ENCODE data around the gene ABL2. TPM values are rescaled to one million over a fixed set of nuclear protein-coding genes. Genes with fewer than 3 reads are reported as not detected.
A peak's percentile ranks its signal among the peaks of the same experiment; 100 is the strongest.

ABL2 gene
- polyA plus RNA-seq, 2 of the 4 experiments (the other 2 are of a cell fraction): 12.4 TPM

DNA sequence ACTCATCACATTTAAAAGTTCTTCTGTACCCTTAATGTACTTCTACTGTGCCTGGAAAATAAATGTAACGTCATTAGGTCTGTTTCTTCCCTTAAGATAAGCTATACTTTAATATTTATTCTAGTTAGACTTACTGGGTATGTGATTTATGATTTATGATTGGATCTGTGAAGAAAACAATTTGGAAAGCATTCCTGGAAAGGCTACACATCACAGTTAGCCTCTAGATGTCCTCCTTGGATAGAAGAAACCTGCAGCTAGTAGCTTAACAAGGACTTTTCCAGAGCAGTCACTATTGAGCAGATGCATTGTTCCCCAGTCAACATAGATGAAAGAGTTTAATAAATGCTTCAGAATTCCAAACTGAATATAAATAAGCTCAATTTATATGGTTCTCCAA, 22.2 kb upstream of the ABL2 start:
- ChIA-PET CTCF (interaction anchor here (0.5 to 3.5 kb wide), 30 partner anchors 9 to 719 kb away, joined by 3 to 44 read pairs (median 4); partner anchors contain the start of genes AXDND1 and SOAT1), POLR2A (no interaction called here)
- FAIRE-seq (no peak), ATAC-seq (peak; percentile 90 to 93), DNase-seq (ENCODE audit: low read depth in 1 of 2, low spot score in 1 of 2) (peak in 1 of 2 experiments; percentile 59)
- 0% methylated on average over 1 of the region's 1 CpG for WGBS (ENCODE audit: missing lambda C conversion rate)
- Histone ChIP-seq H3K4me2 (no peak overlapping the region), H3K4me3 (no peak overlapping the region), H3K4me1 (no peaks in the 10 kb centered on the region), H3K9me3 (no peaks in the 10 kb centered on the region), H3K27ac (no peak overlapping the region)
- TF ChIP-seq RAD21 (conservative IDR thresholded peaks at IDR 0.05 in 1 of 2, IDR thresholded peaks at IDR 0.05 in 1 of 2) (peak; percentile 82), CBX2 (IDR thresholded peaks at IDR 0.05; ENCODE audit: borderline replicate concordance, low read depth) (no peak), ZSCAN20 (CRISPR knock-in tag; IDR thresholded peaks at IDR 0.05) (no peak), SMC3 (IDR thresholded peaks at IDR 0.05) (peak; percentile 76), ESRRA (IDR thresholded peaks at IDR 0.05; ENCODE audit: borderline replicate concordance, low read length) (no peak), EHMT2 (IDR thresholded peaks at IDR 0.05; ENCODE audit: low read depth) (no peak), CHD4 (IDR thresholded peaks at IDR 0.05; ENCODE audit: borderline replicate concordance) (no peak), RNF2 (IDR thresholded peaks at IDR 0.05; ENCODE audit: borderline replicate concordance, low read depth) (no peak), FOSB (CRISPR knock-in tag; IDR thresholded peaks at IDR 0.05) (no peak), RFX5 (IDR thresholded peaks at IDR 0.05) (no peak), BCL3 (IDR thresholded peaks at IDR 0.05) (no peak), RCOR1 (IDR thresholded peaks at IDR 0.05; ENCODE audit: low read depth, low read length) (no peak), HMGXB4 (CRISPR knock-in tag; IDR thresholded peaks at IDR 0.05; ENCODE audit: borderline replicate concordance) (no peak), EP300 (IDR thresholded peaks at IDR 0.05) (no peak), ZFP36 (IDR thresholded peaks at IDR 0.05; ENCODE audit: borderline replicate concordance, partially characterized antibody) (no peak)
- TF ChIP-seq, protein P1, sequence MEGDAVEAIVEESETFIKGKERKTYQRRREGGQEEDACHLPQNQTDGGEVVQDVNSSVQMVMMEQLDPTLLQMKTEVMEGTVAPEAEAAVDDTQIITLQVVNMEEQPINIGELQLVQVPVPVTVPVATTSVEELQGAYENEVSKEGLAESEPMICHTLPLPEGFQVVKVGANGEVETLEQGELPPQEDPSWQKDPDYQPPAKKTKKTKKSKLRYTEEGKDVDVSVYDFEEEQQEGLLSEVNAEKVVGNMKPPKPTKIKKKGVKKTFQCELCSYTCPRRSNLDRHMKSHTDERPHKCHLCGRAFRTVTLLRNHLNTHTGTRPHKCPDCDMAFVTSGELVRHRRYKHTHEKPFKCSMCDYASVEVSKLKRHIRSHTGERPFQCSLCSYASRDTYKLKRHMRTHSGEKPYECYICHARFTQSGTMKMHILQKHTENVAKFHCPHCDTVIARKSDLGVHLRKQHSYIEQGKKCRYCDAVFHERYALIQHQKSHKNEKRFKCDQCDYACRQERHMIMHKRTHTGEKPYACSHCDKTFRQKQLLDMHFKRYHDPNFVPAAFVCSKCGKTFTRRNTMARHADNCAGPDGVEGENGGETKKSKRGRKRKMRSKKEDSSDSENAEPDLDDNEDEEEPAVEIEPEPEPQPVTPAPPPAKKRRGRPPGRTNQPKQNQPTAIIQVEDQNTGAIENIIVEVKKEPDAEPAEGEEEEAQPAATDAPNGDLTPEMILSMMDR (IDR thresholded peaks at IDR 0.05): peak; percentile 72
- TF ChIP-seq, protein P2, sequence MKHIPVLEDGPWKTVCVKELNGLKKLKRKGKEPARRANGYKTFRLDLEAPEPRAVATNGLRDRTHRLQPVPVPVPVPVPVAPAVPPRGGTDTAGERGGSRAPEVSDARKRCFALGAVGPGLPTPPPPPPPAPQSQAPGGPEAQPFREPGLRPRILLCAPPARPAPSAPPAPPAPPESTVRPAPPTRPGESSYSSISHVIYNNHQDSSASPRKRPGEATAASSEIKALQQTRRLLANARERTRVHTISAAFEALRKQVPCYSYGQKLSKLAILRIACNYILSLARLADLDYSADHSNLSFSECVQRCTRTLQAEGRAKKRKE (CRISPR knock-in tag; IDR thresholded peaks at IDR 0.05; ENCODE audit: low read depth): no peak

DNA sequence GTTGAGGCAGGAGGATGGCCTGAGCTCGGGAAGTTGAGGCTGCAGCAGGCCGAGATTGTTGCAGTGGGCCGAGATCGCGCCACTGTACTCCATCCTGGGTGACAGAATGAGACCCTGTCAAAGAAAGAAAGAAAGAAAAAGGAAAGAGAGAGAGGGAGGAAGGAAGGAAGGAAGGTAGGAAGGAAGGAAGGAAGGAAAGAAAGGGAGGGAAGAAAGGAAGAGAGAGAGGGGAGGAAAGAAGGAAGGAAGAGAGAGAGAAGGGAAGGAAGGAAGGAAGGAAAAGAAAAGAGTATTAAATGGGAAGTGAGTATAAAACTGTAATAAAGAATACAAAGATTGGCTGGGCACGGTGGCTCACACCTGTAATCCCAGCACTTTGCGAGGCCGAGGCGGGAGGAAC, 18.4 kb upstream of the ABL2 start:
- Histone ChIP-seq H3K4me2 (no peak overlapping the region), H3K4me1 (no peaks in the 10 kb centered on the region), H3K4me3 (no peak overlapping the region), H3K9me3 (no peaks in the 10 kb centered on the region), H3K27ac (no peak overlapping the region)
- 69% methylated on average over 9 of the region's 9 CpGs for whole genome bisulfite sequencing (ENCODE audit: missing lambda C conversion rate)
- FAIRE-seq (no peak), DNase-seq (ENCODE audit: low read depth in 1 of 2, low spot score in 1 of 2) (no peak), ATAC-seq (no peak)
- ChIA-PET POLR2A (no interaction called here), CTCF (interaction anchor here (0.9 to 2.9 kb wide), 3 partner anchors 44 to 562 kb away, joined by 3 to 10 read pairs (median 5); no protein-coding TSS in a partner anchor)
- TF ChIP-seq HES2 (IDR thresholded peaks at IDR 0.05) (no peak), MYC (IDR thresholded peaks at IDR 0.05; ENCODE audit: borderline replicate concordance, low read length) (no peak), ELK1 (IDR thresholded peaks at IDR 0.05; ENCODE audit: low read depth, low read length) (no peak), SREBF2 (IDR thresholded peaks at IDR 0.05) (no peak), ESRRA (IDR thresholded peaks at IDR 0.05; ENCODE audit: borderline replicate concordance, low read length) (no peak), CBX8 (IDR thresholded peaks at IDR 0.05) (no peak), EP300 (IDR thresholded peaks at IDR 0.05) (no peak), ZFP36 (IDR thresholded peaks at IDR 0.05; ENCODE audit: borderline replicate concordance, partially characterized antibody) (no peak), JUN (IDR thresholded peaks at IDR 0.05) (no peak), HOXB5 (CRISPR knock-in tag; IDR thresholded peaks at IDR 0.05) (no peak), BCL3 (IDR thresholded peaks at IDR 0.05) (no peak), FOSL2 (IDR thresholded peaks at IDR 0.05) (no peak), FOSL2 (CRISPR knock-in tag; IDR thresholded peaks at IDR 0.05) (no peak), EHMT2 (IDR thresholded peaks at IDR 0.05; ENCODE audit: low read depth) (no peak), RFX5 (IDR thresholded peaks at IDR 0.05) (no peak)
- TF ChIP-seq, protein P3, sequence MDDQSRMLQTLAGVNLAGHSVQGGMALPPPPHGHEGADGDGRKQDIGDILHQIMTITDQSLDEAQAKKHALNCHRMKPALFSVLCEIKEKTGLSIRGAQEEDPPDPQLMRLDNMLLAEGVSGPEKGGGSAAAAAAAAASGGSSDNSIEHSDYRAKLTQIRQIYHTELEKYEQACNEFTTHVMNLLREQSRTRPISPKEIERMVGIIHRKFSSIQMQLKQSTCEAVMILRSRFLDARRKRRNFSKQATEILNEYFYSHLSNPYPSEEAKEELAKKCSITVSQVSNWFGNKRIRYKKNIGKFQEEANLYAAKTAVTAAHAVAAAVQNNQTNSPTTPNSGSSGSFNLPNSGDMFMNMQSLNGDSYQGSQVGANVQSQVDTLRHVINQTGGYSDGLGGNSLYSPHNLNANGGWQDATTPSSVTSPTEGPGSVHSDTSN (IDR thresholded peaks at IDR 0.05): no peak

All from A549 (cell line).